Right lobe of liver (tissue), 6 donors: ENCODE results near the gene LPAR1. TPM values are rescaled to one million over a fixed set of nuclear protein-coding genes. Genes with fewer than 3 reads are reported as not detected.

Source experiments
- ATAC-seq, 4 donors: fragments of 200-7000 bp; cut with Tn5 transposase; one replicate each; pipeline ENCODE4 v1.9.1; 2020; ENCODE audit warnings: mild to moderate bottlenecking in 4 of 4, moderate library complexity in 4 of 4
- DNase-seq, 3 donors: peaks; one replicate each; pipeline ENCODE4 v3.0.0-alpha.2; 2020
- H3K27ac ChIP-seq, 3 donors: fragments of 200-600 bp; one replicate each; pipeline ENCODE4 v1.8.0; 2022
- H3K27me3 ChIP-seq, 2 donors: fragments of 200-600 bp; one replicate each; pipeline ENCODE4 v1.8.0; 2022
- H3K36me3 ChIP-seq, 4 donors: fragments of 200-600 bp; sonication (generic) in 1 of 4; one replicate each; pipeline versions ENCODE4 v1.5.1 to v1.8.0; 2017 to 2022; ENCODE audit warnings: control low read depth in 1 of 4
- H3K4me1 ChIP-seq, 4 donors: fragments of 200-600 bp; sonication (generic) in 1 of 4; one replicate each; pipeline versions ENCODE4 v1.5.1 to v1.8.0; 2017 to 2022; ENCODE audit warnings: control low read depth in 1 of 4
- H3K4me3 ChIP-seq, 3 donors: fragments of 200-600 bp; one replicate each; pipeline ENCODE4 v1.8.0; 2022
- H3K9me3 ChIP-seq, 4 donors: fragments of 200-600 bp; sonication (generic) in 1 of 4; one replicate each; pipeline versions ENCODE4 v1.5.1 to v1.8.0; 2017 to 2022; ENCODE audit warnings: control low read depth in 1 of 4
- CTCF ChIP-seq, 4 donors: fragments of 200-600 bp in 3 of 4; fragments of 450-650 bp in 1 of 4; IDR thresholded peaks; one replicate each; pipeline versions ENCODE4 v1.5.1 to v1.8.0; 2016 to 2022; ENCODE audit warnings: antibody characterized with exemption in 4 of 4, mild to moderate bottlenecking in 2 of 4
- POLR2A ChIP-seq: fragments of 450-650 bp; IDR thresholded peaks from one replicate; pipeline ENCODE4 v1.6.1; 2017; ENCODE audit warnings: antibody characterized with exemption, mild to moderate bottlenecking
- WGBS: methylation state at CpG from one replicate; pipeline ENCODE4 v1.1.6; 2018; ENCODE audit warnings: low coverage, low lambda C conversion rate; ENCODE audit not compliant: insufficient coverage; ENCODE audit errors: missing lambda C conversion rate; 5-methylcytosine and 5-hydroxymethylcytosine counted together
- intact Hi-C, 2 donors: fragments of 100-400 bp; cut with DNase I; formaldehyde crosslinking; loops; one replicate each; pipeline versions ENCODE4 v1.11.2 to v1.14.1; 2022
- total RNA-seq, 6 experiments: library from RNA; depleted of rRNA in 2 of 6; stranded (reverse); fragments of >200 nt in 2 of 6; fragmentation: NEBNext Ultra II Directional in 3 of 6; extraction: Animal tissue kit (Norgen Biotek cat#: 25700) in 3 of 6; gene quantifications; one replicate each; pipeline versions ENCODE4 v1.1.0 to v1.2.4, GENCODE V29; 2016 to 2023
- donor health status: DM: no; HTN: yes; CAD: no.
- donor health status: DM: no; HTN: no; CAD: no.
- donor health status: DM: no; HTN: no; CAD: no.
- donor health status: DM: no; HTN: yes; CAD: no.
- donor health status: DM: no; HTN: yes; CAD: no.

Gene LPAR1
- total RNA-seq, 6 experiments from 2014 or later: 0.66 to 1.6 (median 1.2) TPM

- WGBS: 6% methylated on average over 11 of the region's 13 CpGs
- Histone ChIP-seq H3K4me3 (peak overlapping the region; percentile 27 to 48 (median 41)), H3K36me3 (no peaks in the 10 kb centered on the region), H3K9me3 (no peaks in the 10 kb centered on the region), H3K4me1 (peaks cover 0 to 23% (median 0%) of the 10 kb centered on the region in 4 donors), H3K27ac (peak overlapping the region in 1 of 3 donors; percentile 33), H3K27me3 (peaks cover 0 to 20% of the 10 kb centered on the region in 2 donors)
- intact Hi-C loops: no loop called here
- TF ChIP-seq CTCF (IDR thresholded peaks at IDR 0.05): no peak
- TF ChIP-seq POLR2A: no peak
- ATAC-seq (no peak), DNase-seq (no peak)
These were observed 938 bp downstream of the LPAR1 start for GRCh38 chr9:111037356-111037707.

GRCh38 chr9:111036946-111037345, 1.3 kb downstream of the LPAR1 start:
- Histone ChIP-seq H3K9me3 (no peaks in the 10 kb centered on the region), H3K4me3 (peak overlapping the region in 2 of 3 donors; percentile 41 to 48), H3K27me3 (peaks cover 0 to 20% of the 10 kb centered on the region in 2 donors), H3K36me3 (no peaks in the 10 kb centered on the region), H3K4me1 (peaks cover 0 to 23% (median 0%) of the 10 kb centered on the region in 4 donors), H3K27ac (no peak overlapping the region)
- no peak for DNase-seq
- TF ChIP-seq POLR2A (no peak), CTCF (IDR thresholded peaks at IDR 0.05) (no peak)
- WGBS: 9% methylated on average over 8 of the region's 8 CpGs
- intact Hi-C loops: no loop called here
- no peak for ATAC-seq

GRCh38 chr9:111036429-111036789, 1.9 kb downstream of the LPAR1 start:
- ATAC-seq: peak in 2 of 4 donors; percentile 39 to 40
- WGBS: 6% methylated on average over 15 of the region's 15 CpGs
- H3K27ac ChIP-seq: no peak overlapping the region

GRCh38 chr9:111035543-111036428, 2.5 kb downstream of the LPAR1 start:
- Histone ChIP-seq H3K27me3 (peaks cover 0 to 20% of the 10 kb centered on the region in 2 donors), H3K36me3 (no peaks in the 10 kb centered on the region), H3K4me3 (no peak overlapping the region), H3K4me1 (peaks cover 0 to 23% (median 0%) of the 10 kb centered on the region in 4 donors), H3K9me3 (no peaks in the 10 kb centered on the region), H3K27ac (no peak overlapping the region)
- TF ChIP-seq CTCF (IDR thresholded peaks at IDR 0.05) (no peak), POLR2A (no peak)
- ATAC-seq: no peak
- intact Hi-C loops: no loop called here
- no peak for DNase-seq
- WGBS: 68% methylated on average over 3 of the region's 3 CpGs

More at GRCh38 chr9:111036429-111036789, 1.9 kb downstream of the LPAR1 start:
- peak; percentile 14 to 27 (median 18) for TF ChIP-seq CTCF (IDR thresholded peaks at IDR 0.05)
- no peak for TF ChIP-seq POLR2A
- Histone ChIP-seq H3K36me3 (no peaks in the 10 kb centered on the region), H3K4me3 (no peak overlapping the region), H3K9me3 (no peaks in the 10 kb centered on the region), H3K4me1 (peaks cover 0 to 23% (median 0%) of the 10 kb centered on the region in 4 donors), H3K27me3 (peaks cover 0 to 20% of the 10 kb centered on the region in 2 donors)
- DNase-seq: peak in 1 of 3 donors; percentile 38
- intact Hi-C loops: no loop called here
